Liver (tissue), 9 donors: ENCODE measurements around the gene ITFG1. TPM values are rescaled to one million over a fixed set of nuclear protein-coding genes. Genes with fewer than 3 reads are reported as not detected.
"Not testable (repeated sequence)": the region's sequence is repeated elsewhere in the genome, so short reads cannot be mapped to it uniquely, and the experiment has no call there.

ENCODE experiments used
- DNase-seq: peaks from one replicate; pipeline ENCODE4 v3.0.0-alpha.2; 2017; ENCODE audit warnings: low spot score
- H3K27ac ChIP-seq, 2 donors: one replicate each; pipeline ENCODE4 v1.7.0; 2013; ENCODE audit warnings: inconsistent platforms in 2 of 2, low read length in 2 of 2, control low read depth in 1 of 2, low read depth in 1 of 2, mild to moderate bottlenecking in 1 of 2
- H3K27me3 ChIP-seq, 4 donors: one replicate each; pipeline versions ENCODE4 v1.6.1 to v1.7.0; 2013; ENCODE audit warnings: low read length in 3 of 4, inconsistent platforms in 1 of 4, mild to moderate bottlenecking in 1 of 4, moderate library complexity in 1 of 4; ENCODE audit not compliant: control insufficient read depth in 4 of 4, insufficient read depth in 4 of 4
- H3K36me3 ChIP-seq, 4 donors: one replicate each; pipeline versions ENCODE4 v1.6.1 to v1.7.0; 2013; ENCODE audit warnings: low read length in 3 of 4, mild to moderate bottlenecking in 3 of 4, low read depth in 1 of 4, moderate library complexity in 1 of 4; ENCODE audit not compliant: control insufficient read depth in 4 of 4, insufficient read depth in 3 of 4
- H3K4me1 ChIP-seq, 4 donors: one replicate each; pipeline versions ENCODE4 v1.6.1 to v1.7.0; 2013; ENCODE audit warnings: low read length in 3 of 4, mild to moderate bottlenecking in 3 of 4, moderate library complexity in 1 of 4; ENCODE audit not compliant: control insufficient read depth in 4 of 4, insufficient read depth in 4 of 4
- H3K4me3 ChIP-seq, 3 donors: one replicate each; pipeline versions ENCODE4 v1.6.1 to v1.7.0; 2013; ENCODE audit warnings: low read length in 3 of 3, control low read depth in 1 of 3, low read depth in 1 of 3, mild to moderate bottlenecking in 1 of 3
- H3K9ac ChIP-seq, 2 donors: one replicate each; pipeline ENCODE4 v1.7.0; 2013; ENCODE audit warnings: low read length in 2 of 2, mild to moderate bottlenecking in 2 of 2, moderate library complexity in 2 of 2, control low read depth in 1 of 2, low read depth in 1 of 2
- H3K9me3 ChIP-seq, 4 donors: one replicate each; pipeline versions ENCODE4 v1.6.1 to v1.7.0; 2013; ENCODE audit warnings: low read length in 3 of 4; ENCODE audit not compliant: control insufficient read depth in 4 of 4
- EGR1 ChIP-seq, 2 donors: IDR thresholded peaks; 2 replicates each; pipeline ENCODE4 v1.6.1; 2016 to 2018; ENCODE audit warnings: antibody characterized with exemption in 2 of 2, low read depth in 2 of 2
- FOXA1 ChIP-seq: IDR thresholded peaks from 2 replicates; pipeline ENCODE4 v1.6.1; 2016; ENCODE audit warnings: antibody characterized with exemption
- FOXA2 ChIP-seq: IDR thresholded peaks from 2 replicates; pipeline ENCODE4 v1.6.1; 2016; ENCODE audit warnings: antibody characterized with exemption
- GABPA ChIP-seq, 2 donors: IDR thresholded peaks in 1 of 2; conservative IDR thresholded peaks in 1 of 2; 2 replicates each; pipeline ENCODE4 v1.6.1; 2016; ENCODE audit warnings: antibody characterized with exemption in 2 of 2, mild to moderate bottlenecking in 1 of 2, moderate library complexity in 1 of 2
- HNF4A ChIP-seq, 2 donors: conservative IDR thresholded peaks; 2 replicates each; pipeline ENCODE4 v1.6.1; 2016; ENCODE audit warnings: antibody characterized with exemption in 2 of 2, mild to moderate bottlenecking in 2 of 2
- HNF4G ChIP-seq: IDR thresholded peaks from 2 replicates; pipeline ENCODE4 v1.6.1; 2016; ENCODE audit warnings: antibody characterized with exemption
- JUND ChIP-seq, 2 donors: IDR thresholded peaks; 2 replicates each; pipeline ENCODE4 v1.6.1; 2016; ENCODE audit warnings: antibody characterized with exemption in 2 of 2
- NR2F2 ChIP-seq: IDR thresholded peaks from 2 replicates; pipeline ENCODE4 v1.6.1; 2016; ENCODE audit warnings: antibody characterized with exemption
- RAD21 ChIP-seq, 2 donors: IDR thresholded peaks; 2 replicates each; pipeline ENCODE4 v1.6.1; 2016; ENCODE audit warnings: antibody characterized with exemption in 2 of 2, mild to moderate bottlenecking in 2 of 2
- RXRA ChIP-seq, 2 donors: IDR thresholded peaks; 2 replicates each; pipeline ENCODE4 v1.6.1; 2017 to 2018; ENCODE audit warnings: antibody characterized with exemption in 2 of 2, mild to moderate bottlenecking in 1 of 2
- SP1 ChIP-seq: IDR thresholded peaks from 2 replicates; pipeline ENCODE4 v1.6.1; 2018; ENCODE audit warnings: antibody characterized with exemption, mild to moderate bottlenecking
- TAF1 ChIP-seq: conservative IDR thresholded peaks from 2 replicates; pipeline ENCODE4 v1.6.1; 2016; ENCODE audit warnings: antibody characterized with exemption, mild to moderate bottlenecking
- YY1 ChIP-seq: IDR thresholded peaks from 2 replicates; pipeline ENCODE4 v1.6.1; 2016; ENCODE audit warnings: antibody characterized with exemption, mild to moderate bottlenecking
- WGBS: extraction: QIAGEN DNeasy Blood & Tissue Kit; methylation state at CpG from one replicate; pipeline ENCODE4 v1.1.7; 2013; 5-methylcytosine and 5-hydroxymethylcytosine counted together
- polyA plus RNA-seq, 2 donors: library from polyadenylated mRNA; stranded (reverse) in 1 of 2; unstranded in 1 of 2; fragments of 200-250 nt in 1 of 2; fragments of >200 nt in 1 of 2; fragmentation: Nextera tagmentation in 1 of 2; extraction: Ambion mirVana in 1 of 2; gene quantifications; one replicate each; pipeline versions ENCODE4 v1.2.1 to v1.2.3, GENCODE V29; 2013 to 2015
- total RNA-seq, 2 donors: library from RNA; depleted of rRNA; stranded (reverse); fragments of >200 nt; gene quantifications; one replicate each; pipeline ENCODE4 v1.2.3, GENCODE V29; 2014
- TF ChIP-seq, protein P1 (sequence below): IDR thresholded peaks from 2 replicates; pipeline ENCODE4 v1.6.1; 2016; ENCODE audit warnings: antibody characterized with exemption
- TF ChIP-seq, protein P2 (sequence below): fragments of 150-350 bp; IDR thresholded peaks from 2 replicates; pipeline ENCODE4 v1.5.1; 2017; ENCODE audit warnings: improper control_type of control experiment, low read depth, low read length; ENCODE audit not compliant: missing input control
- TF ChIP-seq, protein P3 (sequence below): IDR thresholded peaks from 2 replicates; pipeline ENCODE4 v1.6.1; 2016; ENCODE audit warnings: antibody characterized with exemption
- TF ChIP-seq, protein P4 (sequence below): IDR thresholded peaks from 2 replicates; pipeline ENCODE4 v1.6.1; 2016; ENCODE audit warnings: antibody characterized with exemption, mild to moderate bottlenecking
- TF ChIP-seq, protein P5 (sequence below): IDR thresholded peaks from 2 replicates; pipeline ENCODE4 v1.6.1; 2016; ENCODE audit warnings: antibody characterized with exemption
- donor health status: healthy.
- donor health status: healthy.
- donor health status: healthy.
- donor health status: healthy.
- donor health status: healthy.

Gene ITFG1
- total and polyA plus RNA-seq, 4 donors: 31.1 to 51.0 (median 36.5) TPM

DNA sequence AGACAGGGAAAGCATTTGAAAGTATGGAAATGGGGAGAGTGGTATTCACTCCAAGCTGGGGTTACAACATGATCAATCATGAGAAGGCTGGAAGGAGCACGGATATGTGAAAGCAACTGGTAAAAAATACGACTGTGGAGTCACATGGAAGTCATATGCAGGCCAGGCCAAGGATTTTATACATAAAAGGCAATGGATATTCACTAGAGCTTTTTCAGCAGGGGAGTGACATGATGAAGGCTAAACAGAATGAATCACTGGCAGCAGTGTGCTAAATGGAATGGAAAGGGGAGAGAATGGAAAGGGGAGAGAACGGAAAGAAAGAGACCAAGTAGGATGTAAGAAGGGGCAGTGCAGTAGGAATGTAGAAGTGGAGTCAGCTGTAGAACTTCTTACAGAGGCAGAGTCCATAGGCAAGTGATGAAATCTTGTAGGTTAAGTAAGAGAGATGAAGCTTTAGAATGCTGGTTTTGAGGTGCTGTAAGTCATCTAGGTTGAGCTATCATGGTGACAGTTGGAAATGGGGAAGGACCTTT lies 304.1 kb downstream of the ITFG1 start:
- H3K27me3 ChIP-seq: no peaks in the 10 kb centered on the region
- no peak for TF ChIP-seq RXRA (IDR thresholded peaks at IDR 0.05)
- TF ChIP-seq, protein P1, sequence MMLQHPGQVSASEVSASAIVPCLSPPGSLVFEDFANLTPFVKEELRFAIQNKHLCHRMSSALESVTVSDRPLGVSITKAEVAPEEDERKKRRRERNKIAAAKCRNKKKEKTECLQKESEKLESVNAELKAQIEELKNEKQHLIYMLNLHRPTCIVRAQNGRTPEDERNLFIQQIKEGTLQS: no peak
- TF ChIP-seq GABPA (IDR thresholded peaks at IDR 0.05 in 1 of 2, conservative IDR thresholded peaks at IDR 0.05 in 1 of 2): no peak
- no peak for TF ChIP-seq TAF1
- TF ChIP-seq HNF4A (conservative IDR thresholded peaks at IDR 0.05): no peak
- no peak for TF ChIP-seq NR2F2
- TF ChIP-seq JUND (IDR thresholded peaks at IDR 0.05): no peak
- TF ChIP-seq YY1: no peak
- TF ChIP-seq, protein P2, sequence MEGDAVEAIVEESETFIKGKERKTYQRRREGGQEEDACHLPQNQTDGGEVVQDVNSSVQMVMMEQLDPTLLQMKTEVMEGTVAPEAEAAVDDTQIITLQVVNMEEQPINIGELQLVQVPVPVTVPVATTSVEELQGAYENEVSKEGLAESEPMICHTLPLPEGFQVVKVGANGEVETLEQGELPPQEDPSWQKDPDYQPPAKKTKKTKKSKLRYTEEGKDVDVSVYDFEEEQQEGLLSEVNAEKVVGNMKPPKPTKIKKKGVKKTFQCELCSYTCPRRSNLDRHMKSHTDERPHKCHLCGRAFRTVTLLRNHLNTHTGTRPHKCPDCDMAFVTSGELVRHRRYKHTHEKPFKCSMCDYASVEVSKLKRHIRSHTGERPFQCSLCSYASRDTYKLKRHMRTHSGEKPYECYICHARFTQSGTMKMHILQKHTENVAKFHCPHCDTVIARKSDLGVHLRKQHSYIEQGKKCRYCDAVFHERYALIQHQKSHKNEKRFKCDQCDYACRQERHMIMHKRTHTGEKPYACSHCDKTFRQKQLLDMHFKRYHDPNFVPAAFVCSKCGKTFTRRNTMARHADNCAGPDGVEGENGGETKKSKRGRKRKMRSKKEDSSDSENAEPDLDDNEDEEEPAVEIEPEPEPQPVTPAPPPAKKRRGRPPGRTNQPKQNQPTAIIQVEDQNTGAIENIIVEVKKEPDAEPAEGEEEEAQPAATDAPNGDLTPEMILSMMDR: no peak
- TF ChIP-seq HNF4G: no peak
- TF ChIP-seq SP1: no peak
- TF ChIP-seq EGR1 (IDR thresholded peaks at IDR 0.05; ENCODE audit: low read depth in 2 of 2): no peak
- no peak for TF ChIP-seq FOXA1
- no peak for TF ChIP-seq RAD21 (IDR thresholded peaks at IDR 0.05)
- TF ChIP-seq FOXA2: no peak
- TF ChIP-seq, protein P3, sequence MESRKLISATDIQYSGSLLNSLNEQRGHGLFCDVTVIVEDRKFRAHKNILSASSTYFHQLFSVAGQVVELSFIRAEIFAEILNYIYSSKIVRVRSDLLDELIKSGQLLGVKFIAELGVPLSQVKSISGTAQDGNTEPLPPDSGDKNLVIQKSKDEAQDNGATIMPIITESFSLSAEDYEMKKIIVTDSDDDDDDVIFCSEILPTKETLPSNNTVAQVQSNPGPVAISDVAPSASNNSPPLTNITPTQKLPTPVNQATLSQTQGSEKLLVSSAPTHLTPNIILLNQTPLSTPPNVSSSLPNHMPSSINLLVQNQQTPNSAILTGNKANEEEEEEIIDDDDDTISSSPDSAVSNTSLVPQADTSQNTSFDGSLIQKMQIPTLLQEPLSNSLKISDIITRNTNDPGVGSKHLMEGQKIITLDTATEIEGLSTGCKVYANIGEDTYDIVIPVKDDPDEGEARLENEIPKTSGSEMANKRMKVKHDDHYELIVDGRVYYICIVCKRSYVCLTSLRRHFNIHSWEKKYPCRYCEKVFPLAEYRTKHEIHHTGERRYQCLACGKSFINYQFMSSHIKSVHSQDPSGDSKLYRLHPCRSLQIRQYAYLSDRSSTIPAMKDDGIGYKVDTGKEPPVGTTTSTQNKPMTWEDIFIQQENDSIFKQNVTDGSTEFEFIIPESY: no peak
- TF ChIP-seq, protein P4, sequence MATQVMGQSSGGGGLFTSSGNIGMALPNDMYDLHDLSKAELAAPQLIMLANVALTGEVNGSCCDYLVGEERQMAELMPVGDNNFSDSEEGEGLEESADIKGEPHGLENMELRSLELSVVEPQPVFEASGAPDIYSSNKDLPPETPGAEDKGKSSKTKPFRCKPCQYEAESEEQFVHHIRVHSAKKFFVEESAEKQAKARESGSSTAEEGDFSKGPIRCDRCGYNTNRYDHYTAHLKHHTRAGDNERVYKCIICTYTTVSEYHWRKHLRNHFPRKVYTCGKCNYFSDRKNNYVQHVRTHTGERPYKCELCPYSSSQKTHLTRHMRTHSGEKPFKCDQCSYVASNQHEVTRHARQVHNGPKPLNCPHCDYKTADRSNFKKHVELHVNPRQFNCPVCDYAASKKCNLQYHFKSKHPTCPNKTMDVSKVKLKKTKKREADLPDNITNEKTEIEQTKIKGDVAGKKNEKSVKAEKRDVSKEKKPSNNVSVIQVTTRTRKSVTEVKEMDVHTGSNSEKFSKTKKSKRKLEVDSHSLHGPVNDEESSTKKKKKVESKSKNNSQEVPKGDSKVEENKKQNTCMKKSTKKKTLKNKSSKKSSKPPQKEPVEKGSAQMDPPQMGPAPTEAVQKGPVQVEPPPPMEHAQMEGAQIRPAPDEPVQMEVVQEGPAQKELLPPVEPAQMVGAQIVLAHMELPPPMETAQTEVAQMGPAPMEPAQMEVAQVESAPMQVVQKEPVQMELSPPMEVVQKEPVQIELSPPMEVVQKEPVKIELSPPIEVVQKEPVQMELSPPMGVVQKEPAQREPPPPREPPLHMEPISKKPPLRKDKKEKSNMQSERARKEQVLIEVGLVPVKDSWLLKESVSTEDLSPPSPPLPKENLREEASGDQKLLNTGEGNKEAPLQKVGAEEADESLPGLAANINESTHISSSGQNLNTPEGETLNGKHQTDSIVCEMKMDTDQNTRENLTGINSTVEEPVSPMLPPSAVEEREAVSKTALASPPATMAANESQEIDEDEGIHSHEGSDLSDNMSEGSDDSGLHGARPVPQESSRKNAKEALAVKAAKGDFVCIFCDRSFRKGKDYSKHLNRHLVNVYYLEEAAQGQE: no peak
- TF ChIP-seq, protein P5, sequence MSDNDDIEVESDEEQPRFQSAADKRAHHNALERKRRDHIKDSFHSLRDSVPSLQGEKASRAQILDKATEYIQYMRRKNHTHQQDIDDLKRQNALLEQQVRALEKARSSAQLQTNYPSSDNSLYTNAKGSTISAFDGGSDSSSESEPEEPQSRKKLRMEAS: no peak
- H3K9ac ChIP-seq: no peak overlapping the region
- 95% methylated on average over 3 of the region's 3 CpGs for WGBS
- peaks cover 3 to 16% (median 10%) of the 10 kb centered on the region in 4 donors for H3K36me3 ChIP-seq
- H3K4me3 ChIP-seq: no peak overlapping the region
- H3K27ac ChIP-seq: no peak overlapping the region
- H3K9me3 ChIP-seq: peaks cover 0 to 2% (median 0%) of the 10 kb centered on the region in 4 donors
- DNase-seq: no peak
- H3K4me1 ChIP-seq: no peaks in the 10 kb centered on the region

DNA sequence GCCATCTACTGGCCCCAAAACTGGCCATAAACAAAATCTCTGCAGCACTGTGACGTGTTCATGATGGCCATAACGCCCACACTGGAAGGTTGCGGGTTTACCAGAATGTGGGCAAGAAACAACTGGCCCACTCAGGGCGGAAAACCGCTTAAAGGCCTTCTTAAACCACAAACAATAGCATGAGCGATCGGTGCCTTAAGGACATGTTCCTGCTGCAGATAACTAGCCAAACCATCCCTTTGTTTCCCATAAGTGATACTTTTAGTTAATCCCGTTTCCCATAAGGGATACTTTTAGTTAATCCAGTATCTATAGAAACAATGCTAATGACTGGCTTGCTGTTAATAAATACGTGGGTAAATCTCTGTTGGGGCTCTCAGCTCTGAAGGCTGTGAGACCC lies 308.4 kb downstream of the ITFG1 start:
- not testable (repeated sequence) for H3K27me3 ChIP-seq, DNase-seq, H3K27ac ChIP-seq, H3K4me3 ChIP-seq, H3K4me1 ChIP-seq, H3K9me3 ChIP-seq, H3K9ac ChIP-seq
- 99% methylated on average over 9 of the region's 9 CpGs for WGBS
- peaks cover 3 to 16% (median 8%) of the 10 kb centered on the region in 4 donors for H3K36me3 ChIP-seq
